Mammary epithelial cell (primary cell): ENCODE data around the gene LTB4R2.
"Not testable (repeated sequence)": the region's sequence is repeated elsewhere in the genome, so short reads cannot be mapped to it uniquely, and the experiment has no call there.

ENCODE experiments used
- EZH2 ChIP-seq: IDR thresholded peaks from 2 replicates; pipeline ENCODE4 v1.6.1; 2012; ENCODE audit warnings: low read length, inconsistent platforms, borderline replicate concordance
- TF ChIP-seq, protein P1 (sequence below), 2 donors: IDR thresholded peaks in 1 of 2; conservative IDR thresholded peaks in 1 of 2; 2 replicates each; pipeline ENCODE4 v1.5.1; 2011 to 2012; ENCODE audit warnings: inconsistent platforms in 2 of 2, low read length in 2 of 2, mild to moderate bottlenecking in 2 of 2, control low read depth in 1 of 2, low read depth in 1 of 2; ENCODE audit not compliant: insufficient read depth in 1 of 2; ENCODE audit errors: extremely low read depth in 1 of 2

DNA sequence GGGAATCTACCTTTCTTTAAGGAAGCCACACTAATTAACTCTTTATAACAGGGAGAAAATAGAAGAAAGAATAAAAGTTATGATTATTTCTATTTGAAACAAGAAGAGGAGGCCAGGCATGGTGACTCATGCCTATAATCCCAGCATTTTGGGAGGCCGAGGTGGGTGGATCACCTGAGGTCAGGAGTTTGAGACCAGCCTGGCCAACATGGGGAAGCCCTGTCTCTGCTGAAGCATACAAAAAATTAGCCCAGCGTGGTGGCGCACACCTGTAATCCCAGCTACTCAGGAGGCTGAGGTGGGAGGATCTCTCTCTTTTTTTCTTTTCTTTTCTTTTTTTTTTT is 44.5 kb downstream of the LTB4R2 start:
- TF ChIP-seq, protein P1, sequence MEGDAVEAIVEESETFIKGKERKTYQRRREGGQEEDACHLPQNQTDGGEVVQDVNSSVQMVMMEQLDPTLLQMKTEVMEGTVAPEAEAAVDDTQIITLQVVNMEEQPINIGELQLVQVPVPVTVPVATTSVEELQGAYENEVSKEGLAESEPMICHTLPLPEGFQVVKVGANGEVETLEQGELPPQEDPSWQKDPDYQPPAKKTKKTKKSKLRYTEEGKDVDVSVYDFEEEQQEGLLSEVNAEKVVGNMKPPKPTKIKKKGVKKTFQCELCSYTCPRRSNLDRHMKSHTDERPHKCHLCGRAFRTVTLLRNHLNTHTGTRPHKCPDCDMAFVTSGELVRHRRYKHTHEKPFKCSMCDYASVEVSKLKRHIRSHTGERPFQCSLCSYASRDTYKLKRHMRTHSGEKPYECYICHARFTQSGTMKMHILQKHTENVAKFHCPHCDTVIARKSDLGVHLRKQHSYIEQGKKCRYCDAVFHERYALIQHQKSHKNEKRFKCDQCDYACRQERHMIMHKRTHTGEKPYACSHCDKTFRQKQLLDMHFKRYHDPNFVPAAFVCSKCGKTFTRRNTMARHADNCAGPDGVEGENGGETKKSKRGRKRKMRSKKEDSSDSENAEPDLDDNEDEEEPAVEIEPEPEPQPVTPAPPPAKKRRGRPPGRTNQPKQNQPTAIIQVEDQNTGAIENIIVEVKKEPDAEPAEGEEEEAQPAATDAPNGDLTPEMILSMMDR (conservative IDR thresholded peaks at IDR 0.05 in 1 of 2, IDR thresholded peaks at IDR 0.05 in 1 of 2; ENCODE audit: extremely low read depth in 1 of 2, insufficient read depth in 1 of 2, low read depth in 1 of 2, low read length in 2 of 2) = not testable (repeated sequence)
- TF ChIP-seq EZH2 = not testable (repeated sequence)
